GM18861 (cell line): ENCODE results near the gene VSTM5.

Source experiments
- ATAC-seq: cut with Tn5 transposase; IDR thresholded peaks from one replicate; pipeline ENCODE4 v1.9.1; 2021; ENCODE audit not compliant: unreplicated experiment

The VSTM5 gene

GRCh38 chr11:93843906-93844305 lies 6.5 kb downstream of the VSTM5 start:
- ATAC-seq = no peak

GRCh38 chr11:93842461-93842860 lies 8.0 kb downstream of the VSTM5 start:
- no peak for ATAC-seq

GRCh38 chr11:93842034-93842433 lies 8.4 kb downstream of the VSTM5 start:
- ATAC-seq = no peak

GRCh38 chr11:93841446-93841845 lies 9.0 kb downstream of the VSTM5 start:
- no peak for ATAC-seq

- ATAC-seq = no peak
These were observed 9.4 kb downstream of the VSTM5 start for GRCh38 chr11:93840981-93841380.

- ATAC-seq = no peak
These were observed 10.2 kb downstream of the VSTM5 start for GRCh38 chr11:93840180-93840579.

- ATAC-seq = no peak
These were observed 11.5 kb downstream of the VSTM5 start for GRCh38 chr11:93838967-93839366.

- ATAC-seq = no peak
These were observed 17.6 kb downstream of the VSTM5 start for GRCh38 chr11:93832780-93833179.

GRCh38 chr11:93831343-93832127 lies 18.9 kb downstream of the VSTM5 start:
- no peak for ATAC-seq

GRCh38 chr11:93829598-93829997 lies 20.8 kb downstream of the VSTM5 start:
- ATAC-seq = no peak

- ATAC-seq = no peak
These were observed 23.1 kb downstream of the VSTM5 start for GRCh38 chr11:93827363-93827762.

GRCh38 chr11:93823210-93823609 lies 27.2 kb downstream of the VSTM5 start:
- no peak for ATAC-seq

- ATAC-seq = no peak
These were observed 28.1 kb downstream of the VSTM5 start for GRCh38 chr11:93822359-93822758.

- ATAC-seq = no peak
These were observed 28.8 kb downstream of the VSTM5 start for GRCh38 chr11:93821617-93822016.

GRCh38 chr11:93820847-93821246 lies 29.6 kb downstream of the VSTM5 start:
- no peak for ATAC-seq

GRCh38 chr11:93819966-93820695 lies 30.3 kb downstream of the VSTM5 start:
- no peak for ATAC-seq

- no peak for ATAC-seq
These were observed 32.7 kb downstream of the VSTM5 start for GRCh38 chr11:93817426-93818348.

GRCh38 chr11:93814966-93815633 lies 35.3 kb downstream of the VSTM5 start:
- ATAC-seq = no peak

GRCh38 chr11:93813974-93814373 lies 36.4 kb downstream of the VSTM5 start:
- ATAC-seq = no peak

GRCh38 chr11:93807980-93808379 lies 42.4 kb downstream of the VSTM5 start:
- ATAC-seq = no peak

- no peak for ATAC-seq
These were observed 45.5 kb downstream of the VSTM5 start for GRCh38 chr11:93804879-93805278.
